Activated naive CD4-positive, alpha-beta T cell (primary cell): ENCODE results near the gene SKIC2.
"Not testable (repeated sequence)": the region's sequence is repeated elsewhere in the genome, so short reads cannot be mapped to it uniquely, and the experiment has no call there.

Source experiments
- DNase-seq, 4 experiments: peaks; one replicate each; lab custom pipeline; 2025; lab: John Stamatoyannopoulos, UW

The SKIC2 gene

GRCh38 chr6:32004864-32005537 lies 46.0 kb downstream of the SKIC2 start:
- not testable (repeated sequence) for DNase-seq

GRCh38 chr6:32005538-32005880 lies 46.5 kb downstream of the SKIC2 start:
- not testable (repeated sequence) for DNase-seq

- DNase-seq: not testable (repeated sequence)
These were observed 47.1 kb downstream of the SKIC2 start for GRCh38 chr6:32005991-32006529.

- DNase-seq: not testable (repeated sequence)
These were observed 48.1 kb downstream of the SKIC2 start for GRCh38 chr6:32007086-32007485.

- DNase-seq: not testable (repeated sequence)
These were observed 49.1 kb downstream of the SKIC2 start for GRCh38 chr6:32008037-32008436.

- DNase-seq: not testable (repeated sequence)
These were observed 49.6 kb downstream of the SKIC2 start for GRCh38 chr6:32008616-32009015.

GRCh38 chr6:32009537-32009936 lies 50.6 kb downstream of the SKIC2 start:
- not testable (repeated sequence) for DNase-seq

GRCh38 chr6:32010856-32011530 lies 52.0 kb downstream of the SKIC2 start:
- not testable (repeated sequence) for DNase-seq

GRCh38 chr6:32012941-32013617 lies 54.1 kb downstream of the SKIC2 start:
- not testable (repeated sequence) for DNase-seq

GRCh38 chr6:32013738-32014137 lies 54.8 kb downstream of the SKIC2 start:
- not testable (repeated sequence) for DNase-seq

GRCh38 chr6:32014547-32014946 lies 55.6 kb downstream of the SKIC2 start, which contains the start of gene C4B:
Gene C4B, plus strand, starts transcription at chr6:32014795. Its CDS starts 51 bp downstream, at chr6:32014846.
- not testable (repeated sequence) for DNase-seq
